Activated CD8-positive, alpha-beta memory T cell treated with anti-CD3 and anti-CD28 coated beads for 1 hour (primary cell): ENCODE data around the gene GDF7.

Source experiments
- DNase-seq, 2 donors: peaks; one replicate each; pipeline ENCODE4 v3.0.0-alpha.2; 2020; ENCODE audit warnings: low read depth in 1 of 2; ENCODE audit errors: extremely low read depth in 1 of 2

The GDF7 gene

GRCh38 chr2:20642055-20642971 lies 24.6 kb upstream of the GDF7 start:
- DNase-seq = peak in 1 of 2 donors; percentile 57

GRCh38 chr2:20643060-20643459 lies 23.9 kb upstream of the GDF7 start:
- no peak for DNase-seq

GRCh38 chr2:20643826-20644225 lies 23.1 kb upstream of the GDF7 start:
- DNase-seq = no peak

- no peak for DNase-seq
Observed at GRCh38 chr2:20645301-20645701, 21.6 kb upstream of the GDF7 start.

GRCh38 chr2:20645761-20646160 lies 21.2 kb upstream of the GDF7 start:
- no peak for DNase-seq

GRCh38 chr2:20646446-20646845 lies 20.5 kb upstream of the GDF7 start:
- DNase-seq = no peak

DNA sequence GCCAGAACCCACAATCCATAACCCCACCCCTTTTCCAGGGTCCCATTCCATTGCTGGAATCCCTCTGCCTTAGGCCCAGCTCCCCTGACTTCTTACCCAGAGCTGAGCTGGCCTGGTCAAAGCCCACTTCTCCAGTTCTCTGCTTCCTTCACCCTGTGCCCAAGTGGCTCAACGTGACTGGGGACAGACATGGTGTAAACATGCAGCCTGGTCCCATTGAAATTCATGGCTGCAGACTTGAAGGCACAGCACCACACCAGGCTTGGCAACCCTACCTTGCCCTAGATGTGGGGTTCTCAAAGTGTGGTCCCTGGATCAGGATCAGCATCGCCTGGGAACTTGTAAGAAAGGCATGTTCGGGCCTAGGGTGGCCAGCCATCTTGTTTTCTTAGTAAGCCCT lies 19.7 kb upstream of the GDF7 start:
- DNase-seq = no peak

DNA sequence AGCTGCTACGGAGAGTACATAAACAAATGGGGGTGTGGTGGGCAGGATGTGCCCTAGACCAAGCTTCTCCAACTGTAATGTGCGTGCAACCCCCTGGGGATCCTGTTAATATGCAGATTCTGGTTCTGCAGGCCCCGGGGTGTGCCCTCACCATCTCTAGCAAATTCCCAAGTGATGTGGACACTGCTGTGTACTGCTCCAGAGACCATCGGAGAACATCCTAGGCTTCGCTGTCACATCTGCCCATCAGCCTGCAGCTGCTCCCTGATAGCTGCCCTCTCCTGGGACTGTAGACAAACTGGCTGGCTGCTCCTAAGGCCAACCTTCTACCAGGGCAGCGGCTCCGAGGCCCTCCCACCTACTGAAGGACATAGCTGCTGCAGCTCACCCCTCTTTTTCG lies 19.2 kb upstream of the GDF7 start:
- DNase-seq = no peak

DNA sequence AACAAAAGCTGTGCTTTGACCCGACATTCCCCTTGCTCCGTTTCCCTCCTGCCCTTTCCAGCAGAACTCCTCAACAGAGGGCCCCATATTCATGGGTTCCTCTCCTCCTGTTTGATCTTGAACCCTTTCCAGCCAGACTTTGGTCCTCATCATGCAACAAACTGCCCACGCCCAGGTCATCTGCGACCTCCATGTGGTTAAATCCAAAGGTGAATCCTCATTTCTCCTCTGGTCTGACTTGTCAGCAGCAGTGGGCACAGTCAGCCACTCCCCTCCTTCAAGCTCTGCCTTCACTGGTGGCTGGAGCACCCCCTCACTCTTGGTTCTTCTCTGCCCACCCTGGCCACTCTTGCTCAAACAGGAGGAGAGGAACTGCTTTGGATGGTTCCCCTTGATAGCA lies 18.7 kb upstream of the GDF7 start:
- no peak for DNase-seq

GRCh38 chr2:20648831-20649230 lies 18.1 kb upstream of the GDF7 start:
- DNase-seq = no peak

DNA sequence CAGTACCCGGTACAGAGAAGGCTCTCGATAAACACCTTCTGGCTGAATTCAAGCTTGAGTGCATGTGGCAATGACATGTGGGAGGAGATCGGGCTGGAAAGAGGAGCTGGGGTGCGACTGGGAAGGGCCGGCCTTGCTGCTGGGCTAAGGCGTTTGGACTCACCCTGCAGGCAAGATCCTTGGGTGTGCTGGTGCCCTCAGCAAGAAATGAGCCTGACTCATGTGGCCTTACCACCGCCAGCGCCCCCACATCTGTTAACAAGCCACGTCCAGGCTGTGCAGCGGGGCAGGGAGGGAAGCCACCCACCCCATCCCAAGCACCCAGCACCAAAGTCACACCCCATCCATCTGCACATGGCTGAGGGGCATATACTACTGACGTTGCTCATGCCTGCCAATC lies 17.4 kb upstream of the GDF7 start:
- no peak for DNase-seq

- DNase-seq = no peak
Observed at GRCh38 chr2:20649976-20650375, 17.0 kb upstream of the GDF7 start.

DNA sequence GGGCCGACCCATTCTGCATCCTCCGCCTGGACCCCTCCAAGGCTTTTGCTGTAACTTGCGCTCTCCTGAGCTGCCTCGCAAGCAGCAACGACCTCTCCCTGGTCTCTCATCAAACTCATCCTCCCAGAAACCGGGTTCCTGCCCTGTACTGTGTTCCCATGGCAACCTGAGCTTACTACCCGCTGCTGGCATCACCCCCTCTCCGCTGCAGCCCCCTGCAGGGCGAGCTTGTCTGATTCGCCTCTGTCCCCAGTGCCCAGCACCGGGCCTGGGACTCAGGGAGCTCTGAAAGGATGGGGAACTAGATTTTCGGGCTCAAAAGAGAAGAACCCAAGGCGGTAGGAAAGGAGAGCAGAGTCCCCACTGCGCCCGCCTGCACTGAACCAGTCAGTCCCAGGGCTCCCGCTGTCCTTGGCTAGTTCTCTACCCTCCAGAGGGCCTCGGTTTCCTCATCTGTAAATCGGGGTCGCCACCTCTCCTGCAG lies 16.5 kb upstream of the GDF7 start:
- no peak for DNase-seq

GRCh38 chr2:20650877-20651730 lies 15.8 kb upstream of the GDF7 start, which contains the start of gene HS1BP3:
Gene HS1BP3 (minus strand): TSS chr2:20651098. CDS start chr2:20651063, 35 bp downstream.
- DNase-seq = peak; percentile 54 to 85

GRCh38 chr2:20651731-20652099 lies 15.2 kb upstream of the GDF7 start:
- no peak for DNase-seq

DNA sequence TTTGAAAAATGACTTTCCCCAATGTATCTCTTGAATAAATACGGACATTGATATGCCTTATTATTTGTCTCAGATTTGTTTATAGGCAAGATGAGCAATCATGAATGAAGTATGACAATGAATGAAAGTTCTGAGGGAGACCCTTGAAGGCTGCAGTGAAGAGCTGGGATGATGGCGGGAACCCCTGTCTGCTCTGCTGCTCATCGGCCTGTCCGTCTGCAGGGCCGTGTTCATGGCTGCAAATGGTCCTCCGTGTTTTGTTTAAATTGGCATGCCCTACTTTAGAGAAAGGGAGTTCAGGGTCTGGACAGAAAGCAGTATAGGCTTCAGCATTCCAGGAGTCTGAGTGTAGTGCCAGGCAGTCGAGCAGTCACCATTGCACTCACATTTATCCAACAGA lies 14.8 kb upstream of the GDF7 start:
- DNase-seq = no peak

- DNase-seq = no peak
Observed at GRCh38 chr2:20652673-20653575, 14.0 kb upstream of the GDF7 start.

DNA sequence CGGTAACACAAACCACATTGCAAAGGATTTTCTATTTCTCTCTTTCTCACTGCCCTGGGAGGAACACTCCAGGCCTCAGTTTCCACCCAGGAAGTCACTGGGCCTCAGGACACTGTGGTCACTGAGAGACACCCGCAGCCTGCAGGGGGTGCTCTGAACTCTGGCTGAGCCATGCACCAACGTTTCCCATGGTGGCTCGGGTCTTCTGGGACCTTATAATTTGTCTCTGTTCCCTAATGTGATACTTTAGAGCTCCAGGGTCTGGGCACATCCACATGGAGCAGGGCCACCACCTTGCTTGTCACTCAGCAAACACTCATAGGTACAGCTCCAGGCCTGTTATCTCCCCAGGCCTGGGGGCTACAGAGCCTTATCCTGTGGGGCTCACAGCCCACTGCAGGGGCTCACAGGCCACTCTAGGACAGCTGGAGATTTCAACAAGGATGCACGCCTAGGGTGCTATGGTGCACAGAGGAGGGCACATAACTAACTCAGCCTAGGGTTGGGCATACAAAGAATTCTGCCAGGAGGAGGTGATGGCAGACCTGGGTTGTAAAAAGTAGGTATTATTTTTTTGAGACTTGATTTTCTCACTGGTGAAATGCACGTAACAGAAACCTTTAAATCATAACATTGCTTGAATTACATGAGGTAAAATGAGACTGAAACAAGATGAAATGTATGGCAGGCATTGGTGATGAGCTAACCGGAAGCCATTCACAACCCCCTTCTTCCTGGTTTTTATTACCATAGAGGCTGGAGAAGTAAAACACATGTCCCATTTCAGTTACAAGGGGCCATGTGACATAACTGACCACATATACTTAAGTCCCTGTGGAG lies 13.0 kb upstream of the GDF7 start:
- DNase-seq = no peak

DNA sequence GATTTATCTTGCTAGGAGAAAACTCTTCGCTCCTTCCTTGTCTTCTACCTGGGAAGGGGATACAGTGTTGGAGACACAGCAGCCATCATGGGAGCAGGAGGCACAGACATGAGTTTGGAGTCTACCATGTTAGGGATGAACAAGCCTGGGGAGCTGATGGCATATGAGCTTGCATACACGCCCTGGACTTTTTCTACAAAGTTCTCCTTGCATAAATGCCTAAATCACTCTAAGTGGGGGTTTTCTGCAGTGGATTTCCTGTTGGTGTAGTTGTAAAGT lies 12.5 kb upstream of the GDF7 start:
- DNase-seq = no peak

GRCh38 chr2:20656561-20656960 lies 10.4 kb upstream of the GDF7 start:
- no peak for DNase-seq
